DOHH2 (cell line): Measurements from ENCODE around the gene TMEM107.

ENCODE experiments used
- H3F3A ChIP-seq: fragments of 200-600 bp; sonication (generic), shearing (Covaris generic); 2 replicates; pipeline ENCODE4 v1.6.0; 2016; ENCODE audit warnings: antibody characterized with exemption, mild to moderate bottlenecking; ENCODE audit not compliant: control insufficient read depth, insufficient read depth
- H3K27ac ChIP-seq: fragments of 200-600 bp; sonication (generic); 2 replicates; pipeline ENCODE4 v1.5.1; 2014; ENCODE audit warnings: low read depth, mild to moderate bottlenecking, low read length, moderate library complexity
- H3K27me3 ChIP-seq: fragments of 200-600 bp; sonication (generic); 2 replicates; pipeline ENCODE4 v1.6.1; 2014; ENCODE audit warnings: mild to moderate bottlenecking, low read length, mixed read lengths; ENCODE audit not compliant: control insufficient read depth
- H3K36me3 ChIP-seq: fragments of 200-600 bp; sonication (generic); 2 replicates; pipeline ENCODE4 v1.6.1; 2014; ENCODE audit warnings: mild to moderate bottlenecking, low read length, moderate library complexity, mixed read lengths; ENCODE audit not compliant: control insufficient read depth
- H3K4me1 ChIP-seq: fragments of 200-600 bp; sonication (generic); 2 replicates; pipeline ENCODE4 v1.6.1; 2014; ENCODE audit warnings: mild to moderate bottlenecking, low read length, mixed read lengths; ENCODE audit not compliant: control insufficient read depth
- H3K4me2 ChIP-seq: fragments of 200-600 bp; sonication (generic); 2 replicates; pipeline ENCODE4 v1.6.0; 2014; ENCODE audit warnings: mild to moderate bottlenecking, low read length, moderate library complexity
- H3K4me3 ChIP-seq: fragments of 200-600 bp; sonication (generic); 2 replicates; pipeline ENCODE4 v1.5.1; 2014; ENCODE audit warnings: mild to moderate bottlenecking, low read length, mixed read lengths
- H3K79me2 ChIP-seq: fragments of 200-600 bp; sonication (generic); 2 replicates; pipeline ENCODE4 v1.6.1; 2014; ENCODE audit warnings: mild to moderate bottlenecking, low read length, mixed read lengths; ENCODE audit not compliant: control insufficient read depth
- H3K9me2 ChIP-seq: fragments of 200-600 bp; sonication (generic); replicated peaks from 2 replicates; pipeline ENCODE4 v1.6.1; 2014; ENCODE audit warnings: mild to moderate bottlenecking, low read length, mixed read lengths; ENCODE audit not compliant: control insufficient read depth
- H3K9me3 ChIP-seq: fragments of 200-600 bp; sonication (generic); 2 replicates; pipeline ENCODE4 v1.6.1; 2014; ENCODE audit warnings: antibody characterized with exemption, low read length, mixed read lengths; ENCODE audit not compliant: control insufficient read depth, insufficient read depth
- H4K20me1 ChIP-seq: fragments of 200-600 bp; sonication (generic); 2 replicates; pipeline ENCODE4 v1.6.0; 2014; ENCODE audit warnings: low read depth, mild to moderate bottlenecking, antibody characterized with exemption, low read length, moderate library complexity; ENCODE audit not compliant: control insufficient read depth, insufficient read depth
- CTCF ChIP-seq: fragments of 200-600 bp; sonication (generic); IDR thresholded peaks from one replicate; pipeline ENCODE4 v1.5.1; 2014; ENCODE audit warnings: antibody characterized with exemption, mild to moderate bottlenecking, low read depth, low read length; ENCODE audit not compliant: poor library complexity, severe bottlenecking
- EZH2phosphoT487 ChIP-seq: fragments of 200-600 bp; sonication (generic); IDR thresholded peaks from 2 replicates; pipeline ENCODE4 v1.6.1; 2017; ENCODE audit warnings: borderline replicate concordance, mild to moderate bottlenecking, antibody characterized with exemption, low read length, moderate library complexity, mixed read lengths

TMEM107 gene

GRCh38 chr17:8166731-8167130 lies 9.4 kb downstream of the TMEM107 start:
- Histone ChIP-seq H3K4me3 (no peak overlapping the region), H3K27ac (no peak overlapping the region), H3F3A (peaks cover 4% of the 10 kb centered on the region), H3K36me3 (peaks cover 10% of the 10 kb centered on the region), H3K9me3 (no peaks in the 10 kb centered on the region), H3K27me3 (no peaks in the 10 kb centered on the region), H3K79me2 (peaks cover 14% of the 10 kb centered on the region), H3K4me1 (peaks cover 26% of the 10 kb centered on the region), H3K4me2 (no peak overlapping the region), H3K9me2 (no peaks in the 10 kb centered on the region), H4K20me1 (peaks cover 3% of the 10 kb centered on the region; the same call in 1 of the 2 replicates)
- TF ChIP-seq CTCF = no peak
- no peak for TF ChIP-seq EZH2phosphoT487

GRCh38 chr17:8164815-8165131 lies 11.4 kb downstream of the TMEM107 start:
- Histone ChIP-seq H3K4me3 (peak overlapping the region; percentile 99), H4K20me1 (peaks cover 7% of the 10 kb centered on the region; the same call in 1 of the 2 replicates), H3K4me1 (peaks cover 42% of the 10 kb centered on the region), H3K9me2 (no peaks in the 10 kb centered on the region), H3F3A (peaks cover 17% of the 10 kb centered on the region), H3K36me3 (peaks cover 27% of the 10 kb centered on the region), H3K9me3 (no peaks in the 10 kb centered on the region), H3K27ac (peak overlapping the region; percentile 69), H3K4me2 (peak overlapping the region; percentile 100), H3K27me3 (no peaks in the 10 kb centered on the region), H3K79me2 (peaks cover 28% of the 10 kb centered on the region)
- TF ChIP-seq CTCF (no peak), EZH2phosphoT487 (no peak)

- Histone ChIP-seq H3K4me3 (peak overlapping the region; percentile 99), H3K4me2 (peak overlapping the region; percentile 100), H4K20me1 (peaks cover 7% of the 10 kb centered on the region; the same call in 1 of the 2 replicates), H3K9me3 (no peaks in the 10 kb centered on the region), H3K27me3 (no peaks in the 10 kb centered on the region), H3K27ac (peak overlapping the region; percentile 69), H3K36me3 (peaks cover 33% of the 10 kb centered on the region), H3F3A (peaks cover 18% of the 10 kb centered on the region), H3K9me2 (no peaks in the 10 kb centered on the region), H3K79me2 (peaks cover 34% of the 10 kb centered on the region), H3K4me1 (peaks cover 48% of the 10 kb centered on the region)
- TF ChIP-seq CTCF (no peak), EZH2phosphoT487 (no peak)
Observed at GRCh38 chr17:8163978-8164814, 12.0 kb downstream of the TMEM107 start.
